HG02943 (cell line): ENCODE measurements around the gene CLSTN1.
"Not testable (repeated sequence)": the region's sequence is repeated elsewhere in the genome, so short reads cannot be mapped to it uniquely, and the experiment has no call there.

ENCODE experiments used
- ATAC-seq: cut with Tn5 transposase; IDR thresholded peaks from one replicate; pipeline ENCODE4 v1.9.1; 2021; ENCODE audit warnings: mild to moderate bottlenecking, low read depth, moderate library complexity; ENCODE audit not compliant: unreplicated experiment

Gene CLSTN1

GRCh38 chr1:9719978-9720722, 103.6 kb downstream of the CLSTN1 start:
- ATAC-seq = no peak

GRCh38 chr1:9718006-9718680, 105.6 kb downstream of the CLSTN1 start:
- ATAC-seq = no peak

GRCh38 chr1:9717193-9718005, 106.4 kb downstream of the CLSTN1 start:
- no peak for ATAC-seq

GRCh38 chr1:9716404-9717192, 107.2 kb downstream of the CLSTN1 start:
- no peak for ATAC-seq

- ATAC-seq = no peak
These were observed 108.1 kb downstream of the CLSTN1 start for GRCh38 chr1:9715536-9716226.

- no peak for ATAC-seq
These were observed 109.5 kb downstream of the CLSTN1 start for GRCh38 chr1:9714257-9714718.

GRCh38 chr1:9712767-9713166, 111.0 kb downstream of the CLSTN1 start:
- ATAC-seq = not testable (repeated sequence)

- ATAC-seq = no peak
These were observed 112.2 kb downstream of the CLSTN1 start for GRCh38 chr1:9711466-9712020.

- ATAC-seq = no peak
These were observed 113.7 kb downstream of the CLSTN1 start for GRCh38 chr1:9710037-9710436.

GRCh38 chr1:9706178-9706577, 117.6 kb downstream of the CLSTN1 start:
- ATAC-seq = no peak

- ATAC-seq = no peak
These were observed 118.2 kb downstream of the CLSTN1 start for GRCh38 chr1:9705337-9706093.

GRCh38 chr1:9703681-9704080, 120.1 kb downstream of the CLSTN1 start:
- ATAC-seq = no peak

GRCh38 chr1:9703165-9703509, 120.6 kb downstream of the CLSTN1 start:
- ATAC-seq = no peak

- no peak for ATAC-seq
These were observed 122.1 kb downstream of the CLSTN1 start for GRCh38 chr1:9701665-9702064.

- no peak for ATAC-seq
These were observed 123.4 kb downstream of the CLSTN1 start for GRCh38 chr1:9700340-9700739.

GRCh38 chr1:9699361-9699760, 124.4 kb downstream of the CLSTN1 start:
- no peak for ATAC-seq

GRCh38 chr1:9696793-9697192, 127.0 kb downstream of the CLSTN1 start:
- ATAC-seq = no peak

- ATAC-seq = no peak
These were observed 132.1 kb downstream of the CLSTN1 start for GRCh38 chr1:9691691-9692090.

GRCh38 chr1:9691108-9691445, 132.7 kb downstream of the CLSTN1 start:
- ATAC-seq = no peak
